ENCODE measurements around the gene ACTN2.

ACTN2 gene

GRCh38 chr1:236768601-236769000 is 82.3 kb downstream of the ACTN2 start:
- no peak for DNase-seq (ENCODE audit: extremely low read depth, low read depth)
- no peak for TF ChIP-seq CTCF (IDR thresholded peaks at IDR 0.05; ENCODE audit: low read depth, low read length, missing control alignments)
- no peak overlapping the region for H3K4me3 ChIP-seq (replicated peaks; ENCODE audit: low read depth, low read length)

GRCh38 chr1:236773919-236774318 is 87.6 kb downstream of the ACTN2 start:
- TF ChIP-seq CTCF (IDR thresholded peaks at IDR 0.05; ENCODE audit: low read depth, low read length, missing control alignments), result no peak
- no peak for DNase-seq (ENCODE audit: extremely low read depth, low read depth)
- H3K4me3 ChIP-seq (replicated peaks; ENCODE audit: low read depth, low read length), result no peak overlapping the region

- DNase-seq (ENCODE audit: extremely low read depth, low read depth), result no peak
- TF ChIP-seq CTCF (IDR thresholded peaks at IDR 0.05; ENCODE audit: low read depth, low read length, missing control alignments), result peak; percentile 37
- no peak overlapping the region for H3K4me3 ChIP-seq (replicated peaks; ENCODE audit: low read depth, low read length)
Measured at GRCh38 chr1:236774926-236775325, 88.6 kb downstream of the ACTN2 start.

GRCh38 chr1:236779312-236779711 is 93.0 kb downstream of the ACTN2 start:
- TF ChIP-seq CTCF (IDR thresholded peaks at IDR 0.05; ENCODE audit: low read depth, low read length, missing control alignments), result no peak
- H3K4me3 ChIP-seq (replicated peaks; ENCODE audit: low read depth, low read length), result no peak overlapping the region
- no peak for DNase-seq (ENCODE audit: extremely low read depth, low read depth)

- TF ChIP-seq CTCF (IDR thresholded peaks at IDR 0.05; ENCODE audit: low read depth, low read length, missing control alignments), result no peak
- no peak for DNase-seq (ENCODE audit: extremely low read depth, low read depth)
- H3K4me3 ChIP-seq (replicated peaks; ENCODE audit: low read depth, low read length), result no peak overlapping the region
Measured at GRCh38 chr1:236785477-236785876, 99.2 kb downstream of the ACTN2 start.

GRCh38 chr1:236786453-236786852 is 100.2 kb downstream of the ACTN2 start:
- no peak overlapping the region for H3K4me3 ChIP-seq (replicated peaks; ENCODE audit: low read depth, low read length)
- TF ChIP-seq CTCF (IDR thresholded peaks at IDR 0.05; ENCODE audit: low read depth, low read length, missing control alignments), result no peak
- DNase-seq (ENCODE audit: extremely low read depth, low read depth), result no peak

- no peak for TF ChIP-seq CTCF (IDR thresholded peaks at IDR 0.05; ENCODE audit: low read depth, low read length, missing control alignments)
- peak overlapping the region; percentile 99 for H3K4me3 ChIP-seq (replicated peaks; ENCODE audit: low read depth, low read length)
- no peak for DNase-seq (ENCODE audit: extremely low read depth, low read depth)
Measured at GRCh38 chr1:236794585-236795034, 108.3 kb downstream of the ACTN2 start.
